ENCODE results near the gene PTGES. TPM values are rescaled to one million over a fixed set of nuclear protein-coding genes. Genes with fewer than 3 reads are reported as not detected.

Gene PTGES
- total RNA-seq, 1 donor from 2014 or later: not detected

DNA sequence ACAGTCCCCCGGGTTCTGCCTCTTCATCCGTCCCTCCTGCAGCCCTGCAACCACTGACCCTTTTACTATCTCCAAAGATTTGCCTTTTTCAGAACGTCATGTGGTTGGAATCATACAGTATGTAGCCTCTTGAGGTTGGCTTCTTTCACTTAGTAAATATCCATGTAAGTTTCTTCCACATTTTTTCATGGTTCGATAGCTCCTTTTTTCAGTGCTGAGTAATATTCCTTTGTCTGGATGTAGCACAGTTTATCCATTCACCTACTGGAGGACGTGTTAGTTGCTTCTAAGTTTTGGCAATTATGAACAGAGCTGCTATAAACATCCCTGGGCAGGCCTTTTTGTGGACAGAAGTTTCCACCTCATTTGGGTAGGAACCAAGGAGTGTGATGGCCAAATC, 60.3 kb downstream of the PTGES start:
- ChIA-PET CTCF (no interaction called here), POLR2A (no interaction called here)
- no peak for ATAC-seq (ENCODE audit: low read depth)
- Mint-ChIP-seq H3K4me1 (peaks cover 2% of the 10 kb centered on the region), H3K27ac (no peak overlapping the region), H3K4me3 (no peak overlapping the region), H3K36me3 (ENCODE audit: low read depth) (no peaks in the 10 kb centered on the region), H3K9me3 (peaks cover 3% of the 10 kb centered on the region), H3K27me3 (peaks cover 30% of the 10 kb centered on the region)
- DNase-seq: no peak
- intact Hi-C loops (cut with micrococcal nuclease): no loop called here
- TF ChIP-seq, protein P1, sequence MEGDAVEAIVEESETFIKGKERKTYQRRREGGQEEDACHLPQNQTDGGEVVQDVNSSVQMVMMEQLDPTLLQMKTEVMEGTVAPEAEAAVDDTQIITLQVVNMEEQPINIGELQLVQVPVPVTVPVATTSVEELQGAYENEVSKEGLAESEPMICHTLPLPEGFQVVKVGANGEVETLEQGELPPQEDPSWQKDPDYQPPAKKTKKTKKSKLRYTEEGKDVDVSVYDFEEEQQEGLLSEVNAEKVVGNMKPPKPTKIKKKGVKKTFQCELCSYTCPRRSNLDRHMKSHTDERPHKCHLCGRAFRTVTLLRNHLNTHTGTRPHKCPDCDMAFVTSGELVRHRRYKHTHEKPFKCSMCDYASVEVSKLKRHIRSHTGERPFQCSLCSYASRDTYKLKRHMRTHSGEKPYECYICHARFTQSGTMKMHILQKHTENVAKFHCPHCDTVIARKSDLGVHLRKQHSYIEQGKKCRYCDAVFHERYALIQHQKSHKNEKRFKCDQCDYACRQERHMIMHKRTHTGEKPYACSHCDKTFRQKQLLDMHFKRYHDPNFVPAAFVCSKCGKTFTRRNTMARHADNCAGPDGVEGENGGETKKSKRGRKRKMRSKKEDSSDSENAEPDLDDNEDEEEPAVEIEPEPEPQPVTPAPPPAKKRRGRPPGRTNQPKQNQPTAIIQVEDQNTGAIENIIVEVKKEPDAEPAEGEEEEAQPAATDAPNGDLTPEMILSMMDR (IDR thresholded peaks at IDR 0.05): no peak

Other genes starting within 250 kb of the PTGES start
- gene C9orf50, start 131.9 kb downstream of the PTGES start, total RNA-seq: not detected in 2 replicates
- 33.1 and 40.1 TPM in 2 replicates for gene NTMT1, start 126.9 kb downstream of the PTGES start, total RNA-seq
- 18.9 and 20.1 TPM in 2 replicates for gene ASB6, start 110.9 kb downstream of the PTGES start, total RNA-seq
- not detected in 2 replicates for gene PRRX2, start 87.4 kb downstream of the PTGES start, total RNA-seq
- gene TOR1B, start 50.1 kb upstream of the PTGES start, total RNA-seq: 11.8 and 15.3 TPM in 2 replicates
- gene TOR1A, start 71.1 kb upstream of the PTGES start, total RNA-seq: 28.5 and 29.5 TPM in 2 replicates
- gene C9orf78, start 82.2 kb upstream of the PTGES start, total RNA-seq: 34.1 and 42.7 TPM in 2 replicates
- gene USP20, start 82.4 kb upstream of the PTGES start, total RNA-seq: 28.1 and 31.6 TPM in 2 replicates